Peyer's patch (tissue), 4 donors: ENCODE measurements around the gene RFFL. TPM values are rescaled to one million over a fixed set of nuclear protein-coding genes. Genes with fewer than 3 reads are reported as not detected.

Experiments used
- DNase-seq, 3 donors: peaks; one replicate each; pipeline ENCODE4 v3.0.0-alpha.2; 2017 to 2019
- H3K27ac ChIP-seq, 4 donors: fragments of 200-600 bp; sonication (generic); one replicate each; pipeline ENCODE4 v1.5.1; 2016 to 2019
- H3K27me3 ChIP-seq, 2 donors: fragments of 200-600 bp; sonication (generic); one replicate each; pipeline ENCODE4 v1.5.1; 2019
- H3K36me3 ChIP-seq, 3 donors: fragments of 200-600 bp; sonication (generic); one replicate each; pipeline ENCODE4 v1.5.1; 2016 to 2019
- H3K4me1 ChIP-seq, 4 donors: fragments of 200-600 bp; sonication (generic); one replicate each; pipeline ENCODE4 v1.5.1; 2016 to 2019
- H3K4me3 ChIP-seq, 4 donors: fragments of 200-600 bp; sonication (generic); 1 replicate in 3 of 4; 2 replicates in 1 of 4; pipeline ENCODE4 v1.5.1; 2016 to 2019; ENCODE audit warnings: mild to moderate bottlenecking in 1 of 4
- H3K9me3 ChIP-seq, 4 donors: fragments of 200-600 bp; sonication (generic); one replicate each; pipeline ENCODE4 v1.5.1; 2016 to 2019; ENCODE audit warnings: mild to moderate bottlenecking in 1 of 4
- CTCF ChIP-seq, 6 experiments: fragments of 450-650 bp in 4 of 6; fragments of 200-600 bp in 2 of 6; sonication (generic) in 1 of 6; IDR thresholded peaks; one replicate each; pipeline ENCODE4 v1.5.1; 2017 to 2019; ENCODE audit warnings: antibody characterized with exemption in 6 of 6, mild to moderate bottlenecking in 3 of 6, moderate library complexity in 1 of 6
- POLR2A ChIP-seq, 2 donors: fragments of 450-650 bp; IDR thresholded peaks; one replicate each; pipeline ENCODE4 v1.5.1; 2017; ENCODE audit warnings: antibody characterized with exemption in 2 of 2, mild to moderate bottlenecking in 2 of 2, moderate library complexity in 2 of 2
- total RNA-seq, 4 donors: library from RNA; depleted of rRNA; stranded (reverse); fragments of >200 nt; gene quantifications; one replicate each; pipeline ENCODE4 v1.1.0, GENCODE V29; 2016

Gene RFFL
- total RNA-seq, 4 donors from 2014 or later: 33.0 to 76.7 (median 43.0) TPM

GRCh38 chr17:35088881-35089585 is 25.5 kb upstream of the RFFL start:
- no peaks in the 10 kb centered on the region for H3K36me3 ChIP-seq
- H3K4me3 ChIP-seq: peak overlapping the region; percentile 90 to 98 (median 94)
- DNase-seq: peak; percentile 90 to 95 (median 93)
- peaks cover 0 to 31% (median 4%) of the 10 kb centered on the region in 4 donors for H3K4me1 ChIP-seq
- TF ChIP-seq CTCF (IDR thresholded peaks at IDR 0.05): peak; percentile 86 to 96 (median 93)
- peak; percentile 49 to 50 for TF ChIP-seq POLR2A (IDR thresholded peaks at IDR 0.05)
- H3K27ac ChIP-seq: peak overlapping the region; percentile 96 to 99 (median 98)
- no peaks in the 10 kb centered on the region for H3K27me3 ChIP-seq
- H3K9me3 ChIP-seq: no peaks in the 10 kb centered on the region

DNA sequence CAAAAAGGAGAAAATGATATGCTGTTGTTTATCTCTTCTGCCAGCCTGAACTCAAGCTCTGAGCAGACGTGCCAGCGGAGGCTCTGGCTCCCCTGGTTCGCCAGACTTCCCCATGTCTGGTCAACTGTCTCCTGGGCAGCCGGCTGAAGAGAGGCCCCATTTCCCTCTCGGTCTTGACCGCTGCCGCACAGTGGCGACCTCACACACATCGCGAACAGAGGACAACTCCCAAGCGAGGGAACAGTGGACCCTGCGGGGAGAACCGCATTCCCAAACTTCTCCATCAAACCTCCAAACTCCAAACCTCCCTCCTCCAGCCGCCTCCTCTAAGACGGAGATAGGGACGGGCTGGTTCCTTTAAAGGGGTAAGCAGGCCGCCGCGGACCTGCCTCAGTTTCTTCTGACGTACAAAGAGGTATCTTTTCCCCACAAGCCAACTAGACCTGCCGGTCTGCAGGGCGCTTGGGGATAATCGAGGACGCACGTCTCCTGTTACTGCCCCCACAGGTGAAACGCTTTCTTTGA is 24.9 kb upstream of the RFFL start:
- Histone ChIP-seq H3K36me3 (no peaks in the 10 kb centered on the region), H3K4me3 (peak overlapping the region; percentile 90 to 98 (median 94)), H3K9me3 (no peaks in the 10 kb centered on the region), H3K27ac (peak overlapping the region; percentile 96 to 99 (median 98)), H3K4me1 (peaks cover 0 to 31% (median 4%) of the 10 kb centered on the region in 4 donors), H3K27me3 (no peaks in the 10 kb centered on the region)
- DNase-seq: peak; percentile 41 to 81 (median 76)
- TF ChIP-seq POLR2A (IDR thresholded peaks at IDR 0.05) (no peak), CTCF (IDR thresholded peaks at IDR 0.05) (no peak)

DNA sequence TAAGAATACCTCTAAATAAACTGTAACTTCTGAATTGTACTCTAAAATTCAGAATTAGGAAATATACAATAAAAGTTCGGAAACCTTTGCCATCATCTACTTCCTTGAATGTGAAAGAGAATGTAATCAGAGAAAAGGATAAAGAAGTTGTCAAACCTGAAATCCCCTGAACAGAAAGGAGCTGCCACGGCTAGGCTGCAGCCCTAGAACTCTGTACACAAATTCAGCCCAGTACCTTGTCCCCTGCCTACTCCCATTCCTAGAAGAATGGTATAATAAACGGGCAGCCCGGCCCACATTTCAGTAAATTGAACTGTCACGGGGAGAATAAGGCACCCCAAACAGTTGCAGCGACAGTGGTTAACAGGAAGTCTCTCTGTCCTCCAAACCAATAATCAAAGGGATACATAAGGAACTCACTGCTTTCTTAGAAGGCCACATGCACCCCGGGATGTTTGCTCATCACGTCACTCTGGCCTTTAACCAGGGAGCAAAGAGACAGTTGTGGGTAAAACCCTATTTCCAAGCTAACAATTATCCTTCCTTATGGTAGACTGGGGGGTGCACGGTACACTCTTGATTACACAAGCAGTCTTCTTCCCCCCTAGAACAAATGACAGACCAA is 24.3 kb upstream of the RFFL start:
- peak overlapping the region; percentile 96 to 99 (median 98) for H3K27ac ChIP-seq
- H3K36me3 ChIP-seq: no peaks in the 10 kb centered on the region
- H3K27me3 ChIP-seq: no peaks in the 10 kb centered on the region
- peaks cover 0 to 31% (median 6%) of the 10 kb centered on the region in 4 donors for H3K4me1 ChIP-seq
- peak overlapping the region; percentile 90 to 98 (median 94) for H3K4me3 ChIP-seq
- TF ChIP-seq POLR2A (IDR thresholded peaks at IDR 0.05): peak; percentile 43 to 68
- peak in 2 of 6 experiments; percentile 3 to 4 for TF ChIP-seq CTCF (IDR thresholded peaks at IDR 0.05)
- peak; percentile 43 to 84 (median 69) for DNase-seq
- no peaks in the 10 kb centered on the region for H3K9me3 ChIP-seq

- no peaks in the 10 kb centered on the region for H3K9me3 ChIP-seq
- DNase-seq: peak in 1 of 3 donors; percentile 55
- peaks cover 0 to 39% (median 8%) of the 10 kb centered on the region in 4 donors for H3K4me1 ChIP-seq
- H3K27ac ChIP-seq: peak overlapping the region; percentile 96 to 99 (median 98)
- no peaks in the 10 kb centered on the region for H3K36me3 ChIP-seq
- TF ChIP-seq POLR2A (IDR thresholded peaks at IDR 0.05) (no peak), CTCF (IDR thresholded peaks at IDR 0.05) (no peak)
- no peaks in the 10 kb centered on the region for H3K27me3 ChIP-seq
- peak overlapping the region in 2 of 4 donors; percentile 90 to 97 for H3K4me3 ChIP-seq
Observed at GRCh38 chr17:35086931-35087573, 23.5 kb upstream of the RFFL start.

DNA sequence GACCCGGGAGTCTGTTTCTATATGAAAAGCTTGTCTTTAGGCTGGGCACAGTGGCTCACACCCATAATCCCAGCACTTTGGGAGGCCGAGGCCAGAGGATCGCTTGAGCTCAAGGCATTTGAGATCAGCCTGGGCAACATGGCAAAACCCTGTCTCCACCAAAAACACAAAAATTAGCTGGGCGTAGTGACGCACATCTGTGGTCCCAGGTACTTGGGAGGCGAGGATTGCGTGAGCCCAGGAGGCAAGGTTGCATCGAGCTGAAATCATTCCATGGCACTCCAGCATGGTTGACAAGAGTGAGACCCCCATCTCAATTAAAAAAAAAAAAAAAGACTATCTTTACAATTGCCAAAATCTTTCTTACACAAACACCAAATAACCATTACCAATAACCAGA is 22.7 kb upstream of the RFFL start:
- Histone ChIP-seq H3K4me1 (peaks cover 0 to 45% (median 12%) of the 10 kb centered on the region in 4 donors), H3K36me3 (no peaks in the 10 kb centered on the region), H3K4me3 (no peak overlapping the region), H3K27me3 (no peaks in the 10 kb centered on the region), H3K9me3 (no peaks in the 10 kb centered on the region), H3K27ac (peak overlapping the region in 2 of 4 donors; percentile 16 to 25)
- no peak for TF ChIP-seq POLR2A (IDR thresholded peaks at IDR 0.05)
- TF ChIP-seq CTCF (IDR thresholded peaks at IDR 0.05): no peak
- DNase-seq: no peak
